Trophoblast cell (in vitro differentiated cells and primary cell): ENCODE measurements around the gene SLCO2A1.

ENCODE experiments used
- DNase-seq, 2 donors: peaks; one replicate each; pipeline ENCODE4 v3.0.0-alpha.2; 2016
- H2AFZ ChIP-seq: 2 replicates; pipeline ENCODE4 v1.6.1; 2013; ENCODE audit warnings: low read length, moderate library complexity, mild to moderate bottlenecking; ENCODE audit not compliant: insufficient read depth, poor library complexity
- H2AK5ac ChIP-seq: 2 replicates; pipeline ENCODE4 v1.6.1; 2013; ENCODE audit warnings: mild to moderate bottlenecking, low read length
- H2BK120ac ChIP-seq: 2 replicates; pipeline ENCODE4 v1.6.1; 2013; ENCODE audit warnings: low read length, mild to moderate bottlenecking, moderate library complexity; ENCODE audit not compliant: insufficient read depth, poor library complexity
- H2BK12ac ChIP-seq: 2 replicates; pipeline ENCODE4 v1.6.1; 2013; ENCODE audit warnings: mild to moderate bottlenecking, low read length, moderate library complexity
- H2BK5ac ChIP-seq: 2 replicates; pipeline ENCODE4 v1.6.1; 2013; ENCODE audit warnings: low read length, low read depth, moderate library complexity, mild to moderate bottlenecking; ENCODE audit not compliant: poor library complexity
- H3K14ac ChIP-seq: 2 replicates; pipeline ENCODE4 v1.6.1; 2013; ENCODE audit warnings: mild to moderate bottlenecking, low read length
- H3K18ac ChIP-seq: 2 replicates; pipeline ENCODE4 v1.6.1; 2013; ENCODE audit warnings: mild to moderate bottlenecking, low read length
- H3K23ac ChIP-seq: 2 replicates; pipeline ENCODE4 v1.6.1; 2013; ENCODE audit warnings: low read length
- H3K27ac ChIP-seq: 2 replicates; pipeline ENCODE4 v1.5.1; 2013; ENCODE audit warnings: low read depth, mild to moderate bottlenecking, inconsistent platforms, low read length, moderate library complexity
- H3K27me3 ChIP-seq: 2 replicates; pipeline ENCODE4 v1.6.1; 2013; ENCODE audit warnings: inconsistent platforms, mild to moderate bottlenecking, low read length, moderate library complexity; ENCODE audit not compliant: insufficient read depth
- H3K36me3 ChIP-seq, 2 experiments: 1 replicate in 1 of 2; 2 replicates in 1 of 2; pipeline ENCODE4 v1.6.1; 2013; ENCODE audit warnings: low read length in 2 of 2, mild to moderate bottlenecking in 2 of 2, moderate library complexity in 1 of 2; ENCODE audit not compliant: insufficient read depth in 2 of 2, control insufficient read depth in 1 of 2
- H3K4ac ChIP-seq: 2 replicates; pipeline ENCODE4 v1.6.1; 2013; ENCODE audit warnings: low read depth, mild to moderate bottlenecking, low read length, moderate library complexity
- H3K4me1 ChIP-seq, 2 experiments: 1 replicate in 1 of 2; 2 replicates in 1 of 2; pipeline ENCODE4 v1.6.1; 2013; ENCODE audit warnings: low read length in 2 of 2, mild to moderate bottlenecking in 2 of 2, moderate library complexity in 1 of 2; ENCODE audit not compliant: insufficient read depth in 2 of 2, control insufficient read depth in 1 of 2
- H3K4me2 ChIP-seq: 2 replicates; pipeline ENCODE4 v1.6.1; 2013; ENCODE audit warnings: inconsistent platforms, mild to moderate bottlenecking, low read length, moderate library complexity
- H3K4me3 ChIP-seq: 2 replicates; pipeline ENCODE4 v1.5.1; 2013; ENCODE audit warnings: mild to moderate bottlenecking, low read depth, low read length, inconsistent platforms
- H3K79me1 ChIP-seq: one replicate; pipeline ENCODE4 v1.6.1; 2013; ENCODE audit warnings: low read length
- H3K79me2 ChIP-seq: 2 replicates; pipeline ENCODE4 v1.6.1; 2013; ENCODE audit warnings: low read length, mild to moderate bottlenecking; ENCODE audit not compliant: control insufficient read depth, insufficient read depth, poor library complexity
- H3K9ac ChIP-seq: 2 replicates; pipeline ENCODE4 v1.6.1; 2013; ENCODE audit warnings: mild to moderate bottlenecking, low read length
- H3K9me3 ChIP-seq: 2 replicates; pipeline ENCODE4 v1.6.1; 2013; ENCODE audit warnings: low read depth, mild to moderate bottlenecking, control low read depth, inconsistent platforms, low read length; ENCODE audit not compliant: insufficient read depth
- H4K12ac ChIP-seq: 2 replicates; pipeline ENCODE4 v1.6.1; 2013; ENCODE audit warnings: low read depth, mild to moderate bottlenecking, low read length, moderate library complexity
- H4K8ac ChIP-seq: 2 replicates; pipeline ENCODE4 v1.6.1; 2013; ENCODE audit warnings: low read depth, mild to moderate bottlenecking, low read length, moderate library complexity
- H4K91ac ChIP-seq: one replicate; pipeline ENCODE4 v1.6.1; 2013; ENCODE audit warnings: low read depth, mild to moderate bottlenecking, low read length, moderate library complexity
- WGBS: extraction: QIAGEN DNeasy Blood & Tissue Kit; methylation state at CpG from one replicate; pipeline ENCODE4 v1.1.7; 2013; ENCODE audit warnings: missing lambda C conversion rate; ENCODE audit not compliant: insufficient read length, insufficient coverage; ENCODE audit errors: extremely low coverage; 5-methylcytosine and 5-hydroxymethylcytosine counted together

Gene SLCO2A1

DNA sequence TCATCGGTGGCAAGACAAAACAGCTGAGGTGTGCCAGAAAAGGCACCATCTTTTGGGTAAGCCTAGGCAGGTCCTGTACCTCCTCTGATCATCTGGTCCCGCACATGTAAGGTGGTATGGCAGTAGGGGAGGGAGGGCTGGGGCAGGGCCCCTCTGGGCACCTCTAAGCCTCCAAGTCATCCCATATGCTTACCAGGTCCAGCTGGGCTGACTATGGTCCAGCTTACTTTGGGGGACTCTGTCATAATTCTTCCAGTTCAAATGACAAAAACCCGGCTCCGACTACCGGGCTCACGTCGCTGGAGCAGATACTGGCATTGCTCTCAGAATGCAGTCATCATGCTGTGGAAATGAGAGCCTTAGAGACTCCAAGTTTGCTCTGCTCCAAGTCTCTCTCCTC is 132.2 kb downstream of the SLCO2A1 start:
- Histone ChIP-seq H2BK5ac (no peak overlapping the region), H4K91ac (no peak overlapping the region), H3K23ac (no peak overlapping the region), H3K79me2 (no peaks in the 10 kb centered on the region), H2AK5ac (no peak overlapping the region), H4K8ac (no peak overlapping the region), H3K79me1 (no peaks in the 10 kb centered on the region), H3K9me3 (peaks cover 2% of the 10 kb centered on the region), H4K12ac (no peak overlapping the region), H3K4me1 (peaks cover 3 to 9% of the 10 kb centered on the region in 2 experiments), H2BK12ac (no peak overlapping the region), H3K18ac (no peak overlapping the region), H2BK120ac (no peak overlapping the region), H2AFZ (no peak overlapping the region), H3K4ac (no peak overlapping the region), H3K4me3 (no peak overlapping the region), H3K27me3 (peaks cover 25% of the 10 kb centered on the region), H3K27ac (no peak overlapping the region), H3K36me3 (no peaks in the 10 kb centered on the region), H3K14ac (no peak overlapping the region), H3K4me2 (no peak overlapping the region), H3K9ac (no peak overlapping the region)
- DNase-seq: no peak
- no CpG with 5 or more reads among the region's 7 CpGs for WGBS

DNA sequence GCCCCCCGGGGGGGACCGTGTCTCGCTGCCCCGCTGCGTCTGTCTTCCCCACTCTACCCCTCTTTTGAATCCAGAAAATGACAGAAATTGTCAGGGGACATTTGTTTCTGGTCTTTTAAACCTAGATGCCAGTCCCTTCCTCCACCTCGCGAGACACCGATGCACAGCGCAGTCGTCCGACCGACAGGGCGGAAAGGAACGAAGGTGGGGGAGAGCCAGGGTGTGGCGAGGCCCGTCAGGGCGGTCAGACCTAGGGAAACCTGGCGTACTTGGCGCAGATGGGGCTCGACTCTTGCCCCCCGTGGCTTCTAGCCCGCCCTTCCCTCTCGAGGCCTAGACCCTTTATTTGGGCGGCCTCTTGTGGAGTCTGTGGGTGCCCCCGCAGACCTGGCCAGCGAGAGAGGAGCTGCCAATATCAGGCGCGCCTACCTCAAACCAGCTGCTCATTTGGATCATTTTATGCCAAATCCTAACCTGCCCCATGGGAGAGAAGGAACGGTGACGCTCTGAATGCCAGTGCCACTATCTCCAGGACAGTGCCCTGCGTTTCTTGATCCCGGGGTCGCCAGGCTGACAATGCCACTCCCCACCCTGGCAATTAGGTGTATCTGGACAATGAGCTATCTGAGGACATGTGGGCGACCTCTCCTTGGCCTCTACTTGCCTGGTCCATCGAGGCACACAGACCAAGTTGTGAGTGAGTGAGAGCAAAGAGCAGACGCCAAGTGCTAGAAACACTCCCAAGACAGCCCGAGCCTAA is 133.5 kb downstream of the SLCO2A1 start:
- peak in 1 of 2 donors; percentile 13 for DNase-seq
- no peaks in the 10 kb centered on the region for H3K79me2 ChIP-seq
- peak overlapping the region; percentile 83 for H3K4me3 ChIP-seq
- H3K36me3 ChIP-seq: no peaks in the 10 kb centered on the region
- H3K14ac ChIP-seq: no peak overlapping the region
- no peak overlapping the region for H2BK12ac ChIP-seq
- H3K9me3 ChIP-seq: peaks cover 2% of the 10 kb centered on the region
- no peak overlapping the region for H4K8ac ChIP-seq
- H3K27me3 ChIP-seq: peaks cover 25% of the 10 kb centered on the region
- no peak overlapping the region for H3K23ac ChIP-seq
- no peak overlapping the region for H3K18ac ChIP-seq
- H3K9ac ChIP-seq: no peak overlapping the region
- H3K4ac ChIP-seq: no peak overlapping the region
- no peak overlapping the region for H4K91ac ChIP-seq
- H3K79me1 ChIP-seq: no peaks in the 10 kb centered on the region
- peaks cover 3 to 9% of the 10 kb centered on the region in 2 experiments for H3K4me1 ChIP-seq
- no peak overlapping the region for H2BK120ac ChIP-seq
- H2BK5ac ChIP-seq: no peak overlapping the region
- peak overlapping the region; percentile 88 for H3K4me2 ChIP-seq
- H2AFZ ChIP-seq: peak overlapping the region; percentile 14
- no CpG with 5 or more reads among the region's 37 CpGs for WGBS
- no peak overlapping the region for H3K27ac ChIP-seq
- no peak overlapping the region for H4K12ac ChIP-seq
- H2AK5ac ChIP-seq: no peak overlapping the region

DNA sequence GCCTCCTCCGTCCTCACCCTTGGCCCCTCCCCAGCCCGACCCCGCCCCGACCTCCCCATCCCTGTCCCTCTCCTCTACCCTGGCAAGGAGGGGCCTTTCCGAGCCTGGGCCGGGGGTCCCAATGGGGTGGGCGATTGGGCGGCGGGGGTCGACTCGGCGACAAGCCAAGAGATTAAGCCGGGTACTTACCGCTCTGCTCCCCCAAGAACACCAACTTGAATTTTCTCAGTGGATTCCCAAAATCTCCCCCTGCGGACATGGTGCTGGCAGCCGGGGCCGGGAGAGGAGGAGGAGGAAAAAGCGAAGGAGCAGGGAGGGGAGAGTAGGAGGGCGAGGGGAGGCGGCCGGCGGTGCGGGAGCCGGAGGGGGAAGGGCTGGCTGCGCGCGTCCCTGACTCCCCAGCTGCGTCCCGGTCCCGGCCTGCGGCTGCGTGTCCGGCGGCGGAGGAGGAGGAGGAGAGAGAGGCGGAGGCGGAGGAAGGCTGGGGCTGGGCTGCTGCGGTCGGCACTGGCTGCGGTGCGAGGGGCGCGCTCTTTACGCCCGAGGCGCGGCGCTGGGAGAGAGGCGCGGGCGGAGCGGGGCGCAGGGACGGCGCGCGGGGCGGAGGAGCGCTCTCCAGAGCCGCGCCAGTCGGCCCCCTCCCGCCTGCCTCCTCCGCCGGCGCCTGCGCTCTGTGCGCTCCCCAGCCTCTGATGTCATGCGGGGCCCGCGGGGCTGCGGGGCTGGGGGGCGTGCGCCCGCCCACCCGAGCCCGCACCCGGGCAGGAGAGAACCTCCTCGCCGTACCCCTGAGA is 134.3 kb downstream of the SLCO2A1 start, which contains the start of gene RAB6B:
Gene RAB6B (minus strand): TSS at position 675 of the 794 bp plus-strand sequence. CDS start 416 bp downstream, at position 259.
- H3K9ac ChIP-seq: no peak within 1 kb of the TSS
- H4K12ac ChIP-seq: no peak within 1 kb of the TSS
- H3K4me2 ChIP-seq: peak within 1 kb of the TSS; percentile 88
- no peaks in the 10 kb centered on the region for H3K79me2 ChIP-seq
- H3K4me3 ChIP-seq: peak within 1 kb of the TSS; percentile 83
- H3K36me3 ChIP-seq: no peaks in the 10 kb centered on the region
- H2BK12ac ChIP-seq: no peak within 1 kb of the TSS
- H2AK5ac ChIP-seq: no peak within 1 kb of the TSS
- H2AFZ ChIP-seq: peak within 1 kb of the TSS; percentile 65
- H2BK5ac ChIP-seq: no peak within 1 kb of the TSS
- no peak within 1 kb of the TSS for H3K27ac ChIP-seq
- peaks cover 3 to 9% of the 10 kb centered on the region in 2 experiments for H3K4me1 ChIP-seq
- H2BK120ac ChIP-seq: no peak within 1 kb of the TSS
- peak in 1 of 2 donors; percentile 43 for DNase-seq
- peaks cover 25% of the 10 kb centered on the region for H3K27me3 ChIP-seq
- no peak within 1 kb of the TSS for H3K23ac ChIP-seq
- H3K79me1 ChIP-seq: no peaks in the 10 kb centered on the region
- no peak within 1 kb of the TSS for H3K18ac ChIP-seq
- no peak within 1 kb of the TSS for H3K4ac ChIP-seq
- WGBS: no CpG with 5 or more reads among the region's 80 CpGs
- no peak within 1 kb of the TSS for H4K8ac ChIP-seq
- H3K9me3 ChIP-seq: peaks cover 2% of the 10 kb centered on the region
- no peak within 1 kb of the TSS for H4K91ac ChIP-seq
- H3K14ac ChIP-seq: no peak within 1 kb of the TSS

DNA sequence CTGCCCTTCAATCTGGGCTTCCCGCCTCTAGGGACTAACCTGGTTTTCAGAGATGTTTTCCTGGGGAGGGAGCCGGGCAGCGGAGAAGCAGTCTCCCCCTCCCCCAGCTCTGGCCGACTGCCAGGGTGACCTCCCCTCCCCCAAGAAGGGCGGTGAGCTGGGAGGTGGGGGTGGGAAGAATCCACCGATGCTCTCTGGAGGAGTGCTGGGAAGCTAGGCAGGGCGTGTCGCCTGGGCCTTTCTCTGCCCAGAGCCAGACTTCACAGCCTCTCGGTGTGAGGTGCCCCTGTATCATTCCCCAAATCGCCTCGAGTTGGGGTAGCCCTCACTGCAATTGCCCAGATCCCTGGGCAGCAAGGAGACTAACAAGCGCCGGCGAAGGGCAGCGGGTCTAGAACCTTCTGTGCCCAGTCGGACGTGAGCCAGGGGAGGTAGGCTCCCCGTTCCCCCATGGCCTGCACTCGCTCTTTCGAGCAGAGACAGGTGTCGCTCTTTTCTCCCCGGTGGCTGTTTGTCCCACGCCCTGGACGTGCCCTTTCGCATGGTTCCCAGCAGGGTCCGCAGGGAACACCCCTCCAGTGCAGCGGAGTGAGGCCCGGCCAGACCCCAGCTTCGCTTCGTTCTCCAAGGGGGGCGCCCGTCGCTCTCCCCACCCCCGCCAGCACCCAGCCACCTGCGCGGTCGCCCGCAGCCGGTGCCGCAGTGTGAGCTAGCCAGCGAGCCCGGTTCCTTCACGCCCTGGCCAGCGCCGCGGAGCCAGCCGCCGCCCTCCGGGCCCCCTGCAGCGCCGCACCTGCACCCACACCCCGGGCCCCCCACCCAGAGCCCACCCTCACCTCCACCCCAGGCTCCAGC is 135.1 kb downstream of the SLCO2A1 start:
- H3K9ac ChIP-seq: no peak overlapping the region
- peaks cover 25% of the 10 kb centered on the region for H3K27me3 ChIP-seq
- H3K79me2 ChIP-seq: no peaks in the 10 kb centered on the region
- no peak overlapping the region for H4K8ac ChIP-seq
- no peak overlapping the region for H2AFZ ChIP-seq
- no peak overlapping the region for H2BK5ac ChIP-seq
- no peak overlapping the region for H3K27ac ChIP-seq
- no peak overlapping the region for H3K23ac ChIP-seq
- no peak overlapping the region for H4K91ac ChIP-seq
- H3K9me3 ChIP-seq: peaks cover 2% of the 10 kb centered on the region
- peaks cover 3 to 9% of the 10 kb centered on the region in 2 experiments for H3K4me1 ChIP-seq
- no peak overlapping the region for H3K18ac ChIP-seq
- H4K12ac ChIP-seq: no peak overlapping the region
- WGBS: no CpG with 5 or more reads among the region's 52 CpGs
- no peaks in the 10 kb centered on the region for H3K79me1 ChIP-seq
- no peak overlapping the region for H3K4ac ChIP-seq
- peak in 1 of 2 donors; percentile 8 for DNase-seq
- H2BK12ac ChIP-seq: no peak overlapping the region
- peak overlapping the region; percentile 43 for H3K4me2 ChIP-seq
- H2AK5ac ChIP-seq: no peak overlapping the region
- H3K36me3 ChIP-seq: no peaks in the 10 kb centered on the region
- no peak overlapping the region for H2BK120ac ChIP-seq
- no peak overlapping the region for H3K4me3 ChIP-seq
- no peak overlapping the region for H3K14ac ChIP-seq
